Gastrocnemius medialis (tissue), 4 donors: Measurements from ENCODE around the gene CD3D. TPM values are rescaled to one million over a fixed set of nuclear protein-coding genes. Genes with fewer than 3 reads are reported as not detected.

Source experiments
- ATAC-seq, 2 donors: fragments of 150-250 bp; one replicate each; pipeline ENCODE4 v1.9.1; 2016
- DNase-seq, 2 donors: peaks; one replicate each; pipeline ENCODE4 v3.0.0-alpha.2; 2019
- H3K27ac ChIP-seq, 4 donors: fragments of 200-600 bp; sonication (generic); 1 replicate in 1 of 4; 2 replicates in 3 of 4; pipeline ENCODE4 v1.5.1; 2016 to 2018; ENCODE audit warnings: mild to moderate bottlenecking in 2 of 4, moderate library complexity in 1 of 4
- H3K27me3 ChIP-seq, 3 donors: fragments of 200-600 bp; sonication (generic) in 2 of 3; 1 replicate in 1 of 3; 2 replicates in 2 of 3; pipeline versions ENCODE4 v1.5.1 to v1.6.0; 2016 to 2019; ENCODE audit warnings: mild to moderate bottlenecking in 1 of 3, moderate library complexity in 1 of 3
- H3K36me3 ChIP-seq, 2 donors: fragments of 200-600 bp; sonication (generic) in 1 of 2; one replicate each; pipeline ENCODE4 v1.5.1; 2017 to 2018
- H3K4me1 ChIP-seq, 2 donors: fragments of 200-600 bp; sonication (generic) in 1 of 2; one replicate each; pipeline ENCODE4 v1.5.1; 2016 to 2017; ENCODE audit warnings: mild to moderate bottlenecking in 2 of 2
- H3K4me3 ChIP-seq, 4 donors: fragments of 200-600 bp; sonication (generic) in 3 of 4; 1 replicate in 1 of 4; 2 replicates in 3 of 4; pipeline ENCODE4 v1.5.1; 2016 to 2019; ENCODE audit warnings: mild to moderate bottlenecking in 2 of 4
- H3K9me3 ChIP-seq, 3 donors: fragments of 200-600 bp; sonication (generic) in 2 of 3; 1 replicate in 1 of 3; 2 replicates in 2 of 3; pipeline ENCODE4 v1.5.1; 2016 to 2019
- CTCF ChIP-seq, 5 experiments: fragments of 450-650 bp in 3 of 5; fragments of 200-600 bp in 2 of 5; sonication (generic) in 2 of 5; IDR thresholded peaks in 4 of 5; conservative IDR thresholded peaks in 1 of 5; 1 replicate in 4 of 5; 2 replicates in 1 of 5; pipeline ENCODE4 v1.5.1; 2016 to 2019; ENCODE audit warnings: antibody characterized with exemption in 5 of 5, mild to moderate bottlenecking in 3 of 5, moderate library complexity in 3 of 5
- POLR2A ChIP-seq, 2 donors: fragments of 450-650 bp; IDR thresholded peaks; one replicate each; pipeline ENCODE4 v1.6.1; 2017; ENCODE audit warnings: antibody characterized with exemption in 2 of 2, mild to moderate bottlenecking in 2 of 2, moderate library complexity in 2 of 2
- in situ Hi-C, 4 donors: fragments of 200-750 bp; cut with MboI; loops; one replicate each; pipeline versions ENCODE4 v1.15.0 to v1.8.0; 2017; ENCODE audit warnings: low sequenced_read_pairs in 4 of 4
- intact Hi-C: fragments of 100-400 bp; cut with DNase I; formaldehyde crosslinking; loops from one replicate; pipeline ENCODE4 v1.15.1; 2023; ENCODE audit warnings: low total_unique reads
- total RNA-seq, 4 donors: library from RNA; depleted of rRNA; stranded (reverse); fragments of >200 nt; gene quantifications; one replicate each; pipeline versions ENCODE4 v1.1.0 to v1.2.3, GENCODE V29; 2016

CD3D gene
- total RNA-seq, 4 donors from 2014 or later: 0.35 to 3.0 (median 0.46) TPM; not detected in 1

DNA sequence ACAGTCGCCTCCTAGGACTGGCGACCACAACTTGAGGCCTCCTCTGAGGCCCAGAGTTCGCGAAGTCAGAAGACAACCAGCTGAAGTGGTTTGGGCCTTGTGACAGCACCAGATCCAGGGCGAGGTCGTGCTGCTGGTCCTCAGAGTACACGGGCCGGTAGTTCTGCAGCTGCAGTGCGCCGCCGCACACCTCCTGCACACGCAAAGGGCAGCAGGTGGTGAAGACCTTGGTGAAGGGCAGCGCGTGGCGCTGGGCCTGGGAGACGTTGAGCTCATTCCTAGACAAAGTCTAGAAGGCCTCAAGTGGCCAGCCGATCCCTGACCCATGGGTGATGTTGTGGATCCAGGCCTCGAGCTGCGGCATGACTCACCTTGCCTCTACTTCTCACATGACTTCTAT lies 19.8 kb downstream of the CD3D start:
- ATAC-seq (no peak), DNase-seq (no peak)
- Histone ChIP-seq H3K27me3 (no peaks in the 10 kb centered on the region), H3K9me3 (no peaks in the 10 kb centered on the region), H3K27ac (no peak overlapping the region), H3K36me3 (no peaks in the 10 kb centered on the region), H3K4me1 (no peaks in the 10 kb centered on the region), H3K4me3 (no peak overlapping the region)
- TF ChIP-seq CTCF (IDR thresholded peaks at IDR 0.05 in 4 of 5, conservative IDR thresholded peaks at IDR 0.05 in 1 of 5) (no peak), POLR2A (IDR thresholded peaks at IDR 0.05) (no peak)
- intact Hi-C loops: no loop called here
- in situ Hi-C loops: no loop called here

- intact Hi-C loops: no loop called here
Observed at GRCh38 chr11:118321386-118322082, 21.0 kb downstream of the CD3D start.

DNA sequence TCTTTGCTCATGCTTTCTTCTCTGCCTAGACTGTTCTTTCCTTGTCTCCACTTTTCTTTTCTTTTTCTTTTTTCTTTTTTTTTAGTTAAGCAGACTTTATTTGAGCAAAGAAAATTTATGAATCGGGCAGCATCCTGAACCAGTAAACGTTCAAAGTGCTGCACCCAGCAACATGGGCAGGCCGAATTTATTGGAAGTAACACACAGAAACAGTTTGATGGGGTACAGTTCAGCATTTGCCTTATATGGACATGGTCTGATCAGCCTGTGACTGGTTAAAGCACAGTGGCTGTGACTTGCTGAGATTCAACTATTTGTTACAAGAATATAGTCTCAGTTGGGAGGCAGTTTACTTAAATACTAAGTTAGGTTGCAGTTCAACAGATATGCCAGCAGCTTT lies 22.0 kb downstream of the CD3D start:
- no peak for DNase-seq
- Histone ChIP-seq H3K27ac (no peak overlapping the region), H3K9me3 (no peaks in the 10 kb centered on the region), H3K27me3 (peaks cover 0 to 4% (median 3%) of the 10 kb centered on the region in 3 donors), H3K4me3 (no peak overlapping the region), H3K4me1 (no peaks in the 10 kb centered on the region), H3K36me3 (no peaks in the 10 kb centered on the region)
- in situ Hi-C loops: no loop called here
- no peak for ATAC-seq
- intact Hi-C loops: no loop called here
- no peak for TF ChIP-seq POLR2A (IDR thresholded peaks at IDR 0.05)
- TF ChIP-seq CTCF (IDR thresholded peaks at IDR 0.05 in 4 of 5, conservative IDR thresholded peaks at IDR 0.05 in 1 of 5): no peak

More at GRCh38 chr11:118321386-118322082, 21.0 kb downstream of the CD3D start:
- no peaks in the 10 kb centered on the region for H3K36me3 ChIP-seq
- no peak for TF ChIP-seq POLR2A (IDR thresholded peaks at IDR 0.05)
- no peak for TF ChIP-seq CTCF (IDR thresholded peaks at IDR 0.05 in 4 of 5, conservative IDR thresholded peaks at IDR 0.05 in 1 of 5)
- in situ Hi-C loops: no loop called here
- ATAC-seq (no peak), DNase-seq (no peak)
- H3K4me3 ChIP-seq: no peak overlapping the region
- H3K27ac ChIP-seq: no peak overlapping the region
- no peaks in the 10 kb centered on the region for H3K4me1 ChIP-seq
- peaks cover 0 to 4% (median 2%) of the 10 kb centered on the region in 3 donors for H3K27me3 ChIP-seq
- no peaks in the 10 kb centered on the region for H3K9me3 ChIP-seq

- no peaks in the 10 kb centered on the region for H3K36me3 ChIP-seq
- no peak overlapping the region for H3K4me3 ChIP-seq
- intact Hi-C loops: no loop called here
- TF ChIP-seq POLR2A (IDR thresholded peaks at IDR 0.05): no peak
- no peak for TF ChIP-seq CTCF (IDR thresholded peaks at IDR 0.05 in 4 of 5, conservative IDR thresholded peaks at IDR 0.05 in 1 of 5)
- no peaks in the 10 kb centered on the region for H3K4me1 ChIP-seq
- no peak for DNase-seq
- H3K27ac ChIP-seq: no peak overlapping the region
- H3K27me3 ChIP-seq: peaks cover 0 to 11% (median 3%) of the 10 kb centered on the region in 3 donors
- H3K9me3 ChIP-seq: no peaks in the 10 kb centered on the region
- no peak for ATAC-seq
- in situ Hi-C loops: no loop called here
Observed at GRCh38 chr11:118319337-118319707, 23.2 kb downstream of the CD3D start.
